ENCODE results near the gene BICRAL.
"Not testable (repeated sequence)": the region's sequence is repeated elsewhere in the genome, so short reads cannot be mapped to it uniquely, and the experiment has no call there.

The BICRAL gene

GRCh38 chr6:42846505-42846904 is 64.7 kb downstream of the BICRAL start:
- no peak for DNase-seq

GRCh38 chr6:42848700-42849099 is 66.8 kb downstream of the BICRAL start:
- DNase-seq = no peak

- DNase-seq = no peak
Observed at GRCh38 chr6:42851599-42851998, 69.7 kb downstream of the BICRAL start.

GRCh38 chr6:42860036-42860435 is 78.2 kb downstream of the BICRAL start:
- DNase-seq = no peak

- no peak for DNase-seq
Observed at GRCh38 chr6:42860481-42860880, 78.6 kb downstream of the BICRAL start.

GRCh38 chr6:42864602-42865001 is 82.8 kb downstream of the BICRAL start:
- no peak for DNase-seq

GRCh38 chr6:42870145-42870936 is 88.5 kb downstream of the BICRAL start:
- no peak for DNase-seq

- DNase-seq = no peak
Observed at GRCh38 chr6:42871711-42872110, 89.9 kb downstream of the BICRAL start.

GRCh38 chr6:42873313-42873712 is 91.5 kb downstream of the BICRAL start:
- DNase-seq = no peak

GRCh38 chr6:42877695-42878094 is 95.8 kb downstream of the BICRAL start:
- no peak for DNase-seq

- peak; percentile 78 for DNase-seq
Observed at GRCh38 chr6:42879372-42880239, 97.8 kb downstream of the BICRAL start, which contains the start of gene RPL7L1. RPL7L1 (plus strand) TSS chr6:42879616; CDS start chr6:42879911, 295 bp downstream.

- not testable (repeated sequence) for DNase-seq
Observed at GRCh38 chr6:42880240-42880817, 98.5 kb downstream of the BICRAL start.

- DNase-seq = not testable (repeated sequence)
Observed at GRCh38 chr6:42880871-42881270, 99.0 kb downstream of the BICRAL start.

- no peak for DNase-seq
Observed at GRCh38 chr6:42885702-42886101, 103.8 kb downstream of the BICRAL start.

GRCh38 chr6:42888201-42888600 is 106.3 kb downstream of the BICRAL start:
- DNase-seq = not testable (repeated sequence)

- DNase-seq = no peak
Observed at GRCh38 chr6:42889815-42890214, 108.0 kb downstream of the BICRAL start.

- DNase-seq = peak; percentile 96
Observed at GRCh38 chr6:42890311-42891198, 108.7 kb downstream of the BICRAL start.

GRCh38 chr6:42891199-42891722 is 109.4 kb downstream of the BICRAL start:
- DNase-seq = no peak

- DNase-seq = not testable (repeated sequence)
Observed at GRCh38 chr6:42894041-42894828, 112.4 kb downstream of the BICRAL start.

- peak; percentile 39 for DNase-seq
Observed at GRCh38 chr6:42896178-42896719, 114.4 kb downstream of the BICRAL start.

GRCh38 chr6:42898891-42899361 is 117.1 kb downstream of the BICRAL start:
- DNase-seq = peak; percentile 73

Measured in NCI-H1105 (cell line).